HCT116 (cell line): ENCODE measurements around the gene PCDH9. TPM values are rescaled to one million over a fixed set of nuclear protein-coding genes. Genes with fewer than 3 reads are reported as not detected.

Experiments used
- ATAC-seq: fragments of 200-7000 bp; cut with Tn5 transposase; 2 replicates; pipeline ENCODE4 v1.9.1; 2020; ENCODE audit warnings: mild to moderate bottlenecking, moderate library complexity
- BruUV-seq: library from RNA; stranded (reverse); fragments of 400-500 nt; replicated peaks from 2 replicates; lab custom pipeline; 2021; lab: Mats Ljungman, UMichigan
- CTCF ChIA-PET: fragments of 300-600 bp; sonication (Branson Sonifier 250); formaldehyde crosslinking; loops from one replicate; lab custom pipeline; 2021; ENCODE audit warnings: antibody characterized with exemption; lab: Charles Lee
- POLR2A ChIA-PET: fragments of 300-600, 350-600 bp; sonication (Branson Sonifier 250); formaldehyde crosslinking; loops from one replicate; lab custom pipeline; 2021; ENCODE audit warnings: antibody characterized with exemption; lab: Charles Lee
- RAD21 ChIA-PET, 2 experiments: fragments of 300-600 bp; sonication (Branson Sonifier 250); formaldehyde crosslinking; loops; one replicate each; lab custom pipeline; 2023; ENCODE audit warnings: low total read pairs in 2 of 2; ENCODE audit not compliant: uncharacterized antibody in 2 of 2, unreplicated experiment in 2 of 2, low non-redundant PET in 1 of 2; lab: Charles Lee
- DNase-seq: peaks from one replicate; pipeline ENCODE4 v3.0.0-alpha.2; 2010; ENCODE audit warnings: low read depth, low spot score
- H2AFZ ChIP-seq: fragments of 200-600 bp; shearing (Covaris generic), sonication (generic); 2 replicates; pipeline ENCODE4 v1.6.1; 2017; ENCODE audit warnings: low read depth, mixed run types, mixed read lengths, antibody characterized with exemption, low read length; ENCODE audit not compliant: poor library complexity, severe bottlenecking
- H3K27ac ChIP-seq: 2 replicates; pipeline ENCODE4 v1.5.1; 2012; ENCODE audit warnings: low read depth, low read length
- H3K27me3 ChIP-seq: fragments of 200-600 bp; sonication (generic); 2 replicates; pipeline ENCODE4 v1.6.1; 2016; ENCODE audit warnings: mixed run types, low read length, mixed read lengths; ENCODE audit not compliant: insufficient read depth
- H3K36me3 ChIP-seq, 2 experiments: fragments of 200-500 bp in 1 of 2; fragments of 200-600 bp in 1 of 2; sonication (Bioruptor generic) in 1 of 2; sonication (generic) in 1 of 2; 2 replicates each; pipeline versions ENCODE4 v1.5.1 to v1.6.1; 2014 to 2016; ENCODE audit warnings: low read length in 2 of 2, inconsistent platforms in 1 of 2, mixed read lengths in 1 of 2, mixed run types in 1 of 2; ENCODE audit not compliant: insufficient read depth in 2 of 2, control insufficient read depth in 1 of 2
- H3K4me1 ChIP-seq, 2 experiments: fragments of 200-600 bp in 1 of 2; sonication (generic) in 1 of 2; 2 replicates each; pipeline versions ENCODE4 v1.5.1 to v1.6.1; 2012 to 2017; ENCODE audit warnings: low read length in 2 of 2, inconsistent platforms in 1 of 2, mild to moderate bottlenecking in 1 of 2, mixed read lengths in 1 of 2, mixed run types in 1 of 2, moderate library complexity in 1 of 2; ENCODE audit not compliant: insufficient read depth in 2 of 2, control insufficient read depth in 1 of 2
- H3K4me2 ChIP-seq: fragments of 200-600 bp; sonication (generic); 2 replicates; pipeline ENCODE4 v1.6.1; 2017; ENCODE audit warnings: mixed run types, low read length, mixed read lengths
- H3K4me3 ChIP-seq, 2 experiments: fragments of 200-600 bp in 1 of 2; sonication (generic) in 1 of 2; replicated peaks in 1 of 2; 2 replicates each; pipeline ENCODE4 v1.5.1; 2011 to 2016; ENCODE audit warnings: low read length in 2 of 2, control low read depth in 1 of 2, low read depth in 1 of 2, mild to moderate bottlenecking in 1 of 2, mixed read lengths in 1 of 2, mixed run types in 1 of 2
- H3K79me2 ChIP-seq: fragments of 200-600 bp; sonication (generic); 2 replicates; pipeline ENCODE4 v1.6.1; 2017; ENCODE audit warnings: mild to moderate bottlenecking, mixed run types, low read length, moderate library complexity, mixed read lengths; ENCODE audit not compliant: insufficient read depth
- H3K9ac ChIP-seq: fragments of 200-600 bp; sonication (generic); 2 replicates; pipeline ENCODE4 v1.6.1; 2016; ENCODE audit warnings: low read length, mixed read lengths
- H3K9me2 ChIP-seq: fragments of 200-600 bp; sonication (generic), shearing (Covaris generic); 2 replicates; pipeline ENCODE4 v1.6.1; 2017; ENCODE audit warnings: mixed run types, mild to moderate bottlenecking, moderate library complexity; ENCODE audit not compliant: insufficient read depth
- H3K9me3 ChIP-seq, 2 experiments: fragments of 200-500 bp in 1 of 2; fragments of 200-600 bp in 1 of 2; sonication (Bioruptor generic) in 1 of 2; sonication (generic) in 1 of 2; 2 replicates each; pipeline ENCODE4 v1.6.1; 2014 to 2017; ENCODE audit warnings: low read length in 2 of 2, mixed read lengths in 2 of 2, inconsistent platforms in 1 of 2, low read depth in 1 of 2, mild to moderate bottlenecking in 1 of 2, mixed run types in 1 of 2, moderate library complexity in 1 of 2; ENCODE audit not compliant: control insufficient read depth in 1 of 2, insufficient read depth in 1 of 2
- H4K20me1 ChIP-seq: fragments of 200-600 bp; sonication (generic), shearing (Covaris generic); 2 replicates; pipeline ENCODE4 v1.6.1; 2017; ENCODE audit warnings: mixed run types, mild to moderate bottlenecking, moderate library complexity; ENCODE audit not compliant: insufficient read depth
- CBX3 ChIP-seq: IDR thresholded peaks from 2 replicates; pipeline ENCODE4 v1.6.1; 2012; ENCODE audit warnings: low read depth
- CEBPB ChIP-seq: IDR thresholded peaks from 2 replicates; pipeline ENCODE4 v1.6.1; 2012; ENCODE audit warnings: low read depth
- CTCF ChIP-seq, 3 experiments: fragments of 200-600 bp in 1 of 3; sonication (generic) in 1 of 3; IDR thresholded peaks in 2 of 3; conservative IDR thresholded peaks in 1 of 3; 2 replicates each; pipeline ENCODE4 v1.5.1; 2012 to 2017; ENCODE audit warnings: low read depth in 2 of 3, low read length in 2 of 3, antibody characterized with exemption in 1 of 3, borderline replicate concordance in 1 of 3, control low read depth in 1 of 3, mild to moderate bottlenecking in 1 of 3, mixed read lengths in 1 of 3, mixed run types in 1 of 3, moderate library complexity in 1 of 3; ENCODE audit not compliant: insufficient read depth in 1 of 3
- EZH2phosphoT487 ChIP-seq: fragments of 200-600 bp; IDR thresholded peaks from 2 replicates; pipeline ENCODE4 v1.6.1; 2018; ENCODE audit warnings: antibody characterized with exemption, borderline replicate concordance
- JUND ChIP-seq: IDR thresholded peaks from 2 replicates; pipeline ENCODE4 v1.6.1; 2012
- MAX ChIP-seq: IDR thresholded peaks from 2 replicates; pipeline ENCODE4 v1.6.1; 2012
- SIN3A ChIP-seq: IDR thresholded peaks from 2 replicates; pipeline ENCODE4 v1.6.1; 2012; ENCODE audit warnings: low read depth
- SP1 ChIP-seq: IDR thresholded peaks from 2 replicates; pipeline ENCODE4 v1.6.1; 2012; ENCODE audit warnings: low read depth
- SRF ChIP-seq: IDR thresholded peaks from 2 replicates; pipeline ENCODE4 v1.6.1; 2012; ENCODE audit warnings: low read depth
- TCF7L2 ChIP-seq: IDR thresholded peaks from 2 replicates; pipeline ENCODE4 v1.7.0; 2011; ENCODE audit warnings: borderline replicate concordance, inconsistent platforms; ENCODE audit not compliant: insufficient read depth, insufficient read length; ENCODE audit errors: extremely low read depth
- YY1 ChIP-seq: IDR thresholded peaks from 2 replicates; pipeline ENCODE4 v1.6.1; 2011; ENCODE audit warnings: low read length, low read depth, moderate library complexity, mild to moderate bottlenecking; ENCODE audit not compliant: insufficient replicate concordance; ENCODE audit errors: extremely low read depth
- ZBTB33 ChIP-seq: IDR thresholded peaks from 2 replicates; pipeline ENCODE4 v1.6.1; 2011; ENCODE audit warnings: mild to moderate bottlenecking, low read length, moderate library complexity; ENCODE audit not compliant: insufficient replicate concordance; ENCODE audit errors: extremely low read depth
- intact Hi-C: fragments of 100-400 bp; cut with micrococcal nuclease; formaldehyde crosslinking; loops from 2 replicates; pipeline ENCODE4 v1.10.0; 2022
- total RNA-seq: library from RNA; stranded (reverse); gene quantifications from one replicate; pipeline ENCODE4 v1.2.1, GENCODE V29; 2021; ENCODE audit not compliant: unreplicated experiment

The PCDH9 gene
- total RNA-seq, 1 experiment from 2014 or later, result 0.02 TPM

- DNase-seq, result no peak
- no peak overlapping the region for H3K9ac ChIP-seq
- ChIA-PET CTCF (no interaction called here), RAD21 (no interaction called here), POLR2A (no interaction called here)
- H2AFZ ChIP-seq, result no peak overlapping the region
- no peak overlapping the region for H3K27ac ChIP-seq
- intact Hi-C loops, result no loop called here
- ATAC-seq, result no peak
- no TSS peak for BruUV-seq
- no peaks in the 10 kb centered on the region for H3K79me2 ChIP-seq
- no peaks in the 10 kb centered on the region for H3K36me3 ChIP-seq
- no peaks in the 10 kb centered on the region for H3K4me1 ChIP-seq
- no peaks in the 10 kb centered on the region for H3K27me3 ChIP-seq
- no peaks in the 10 kb centered on the region for H3K9me2 ChIP-seq
- no peaks in the 10 kb centered on the region for H4K20me1 ChIP-seq
- no peak overlapping the region for H3K4me2 ChIP-seq
- no peak for TF ChIP-seq SRF
- no peak overlapping the region for H3K4me3 ChIP-seq
- H3K9me3 ChIP-seq, result no peaks in the 10 kb centered on the region
Measured at GRCh38 chr13:66477816-66478215, 752.3 kb downstream of the PCDH9 start.

GRCh38 chr13:66475061-66475460, 755.1 kb downstream of the PCDH9 start:
- TF ChIP-seq JUND, result no peak
- TF ChIP-seq SIN3A, result no peak
- no peak for TF ChIP-seq CBX3
- TF ChIP-seq YY1, result no peak
- TF ChIP-seq ZBTB33, result no peak
- no peak for TF ChIP-seq CTCF (IDR thresholded peaks at IDR 0.05 in 2 of 3, conservative IDR thresholded peaks at IDR 0.05 in 1 of 3; ENCODE audit: borderline replicate concordance in 1 of 3, insufficient read depth in 1 of 3, low read depth in 2 of 3, low read length in 2 of 3)
- TF ChIP-seq EZH2phosphoT487, result no peak
- TF ChIP-seq TCF7L2, result no peak
- TF ChIP-seq CEBPB, result no peak
- TF ChIP-seq MAX, result no peak
- TF ChIP-seq SP1, result no peak
- Histone ChIP-seq H3K79me2 (no peaks in the 10 kb centered on the region), H3K4me1 (no peaks in the 10 kb centered on the region), H3K9ac (no peak overlapping the region), H3K27ac (no peak overlapping the region), H3K9me2 (no peaks in the 10 kb centered on the region), H4K20me1 (no peaks in the 10 kb centered on the region), H3K4me3 (no peak overlapping the region), H3K4me2 (no peak overlapping the region), H3K36me3 (no peaks in the 10 kb centered on the region), H3K27me3 (no peaks in the 10 kb centered on the region), H3K9me3 (no peaks in the 10 kb centered on the region), H2AFZ (no peak overlapping the region)
- ChIA-PET CTCF (no interaction called here), POLR2A (no interaction called here), RAD21 (no interaction called here)
- no peak for ATAC-seq
- no peak for DNase-seq
- BruUV-seq, result no TSS peak
- intact Hi-C loops, result no loop called here
